GM12878 (cell line): ENCODE data around the gene SUSD6. TPM values are rescaled to one million over a fixed set of nuclear protein-coding genes. Genes with fewer than 3 reads are reported as not detected.

Source experiments
- E2F4 ChIP-seq: IDR thresholded peaks from 2 replicates; pipeline ENCODE4 v1.6.1; 2012; ENCODE audit warnings: low read depth, low read length, improper control_type of control experiment
- IKZF1 ChIP-seq: fragments of 450-650 bp; conservative IDR thresholded peaks from 2 replicates; pipeline ENCODE4 v1.6.1; 2017; ENCODE audit warnings: antibody characterized with exemption, mild to moderate bottlenecking
- TCF3 ChIP-seq: IDR thresholded peaks from 2 replicates; pipeline ENCODE4 v1.6.1; 2012; ENCODE audit warnings: low read depth, mild to moderate bottlenecking, low read length, borderline replicate concordance; ENCODE audit not compliant: insufficient read depth
- ZNF592 ChIP-seq: fragments of 450-650 bp; IDR thresholded peaks from 2 replicates; pipeline ENCODE4 v1.6.1; 2017; ENCODE audit warnings: mild to moderate bottlenecking, moderate library complexity
- polyA plus RNA-seq, 11 experiments: library from polyadenylated mRNA; depleted of rRNA in 4 of 11; unstranded in 6 of 11; stranded (reverse) in 5 of 11; fragments of >200 nt; fragmentation: Nextera tagmentation in 4 of 11; fragmentation: Illumina TruSeq in 1 of 11; extraction: Ambion mirVana in 4 of 11; extraction: Trizol in 1 of 11; gene quantifications; 1 replicate in 1 of 11; 2 replicates in 10 of 11; pipeline versions ENCODE4 v1.2.1 to v1.2.3, GENCODE V29; 2011 to 2016; ENCODE audit warnings: inconsistent platforms in 2 of 11, missing spikeins in 2 of 11, low read depth in 1 of 11
- total RNA-seq, 4 experiments: library from RNA; depleted of rRNA in 3 of 4; stranded (reverse); fragments of >200 nt in 3 of 4; fragmentation: Illumina TruSeq in 1 of 4; extraction: Trizol in 1 of 4; gene quantifications; 2 replicates each; pipeline versions ENCODE4 v1.2.1 to v1.2.3, GENCODE V29; 2013 to 2021

SUSD6 gene
- total and polyA plus RNA-seq, 10 of the 15 experiments (the other 5 are each of a cell fraction or from before 2014, with no cell fraction given) = 6.6 to 39.8 (median 20.2) TPM

- TF ChIP-seq ZNF592 (no peak), E2F4 (no peak), TCF3 (peak; percentile 8; the same call in 1 of the 2 replicates), IKZF1 (0 out of 2 replicates have a peak, but pooled peaks have one; percentile 26)
Measured at GRCh38 chr14:69693801-69694729, 82.7 kb downstream of the SUSD6 start (continued).
